Spleen (tissue), 7 donors: ENCODE results near the gene CPSF7.

Source experiments
- POLR2A ChIP-seq, 3 donors: fragments of 450-650 bp; IDR thresholded peaks; one replicate each; pipeline ENCODE4 v1.5.1; 2017; ENCODE audit warnings: antibody characterized with exemption in 3 of 3, mild to moderate bottlenecking in 1 of 3
- POLR2AphosphoS5 ChIP-seq, 3 donors: sonication (generic); formaldehyde crosslinking; IDR thresholded peaks; one replicate each; pipeline ENCODE4 v1.5.1; 2017; ENCODE audit warnings: antibody characterized with exemption in 3 of 3
- TF ChIP-seq, protein P1 (sequence below), 11 experiments: fragments of 200-600 bp in 7 of 11; fragments of 450-650 bp in 4 of 11; sonication (generic) in 4 of 11; IDR thresholded peaks in 8 of 11; conservative IDR thresholded peaks in 3 of 11; 1 replicate in 7 of 11; 2 replicates in 4 of 11; pipeline versions ENCODE4 v1.4.0 to v1.8.0; 2016 to 2021; ENCODE audit warnings: antibody characterized with exemption in 11 of 11, inconsistent platforms in 4 of 11, mild to moderate bottlenecking in 1 of 11
- donor health status: DM: no; HTN: no; CAD: no; lungs with moderate emphysema.
- donor health status: DM: no; HTN: no; CAD: no.
- donor health status: DM: no; HTN: no; CAD: no.

- TF ChIP-seq, protein P1, sequence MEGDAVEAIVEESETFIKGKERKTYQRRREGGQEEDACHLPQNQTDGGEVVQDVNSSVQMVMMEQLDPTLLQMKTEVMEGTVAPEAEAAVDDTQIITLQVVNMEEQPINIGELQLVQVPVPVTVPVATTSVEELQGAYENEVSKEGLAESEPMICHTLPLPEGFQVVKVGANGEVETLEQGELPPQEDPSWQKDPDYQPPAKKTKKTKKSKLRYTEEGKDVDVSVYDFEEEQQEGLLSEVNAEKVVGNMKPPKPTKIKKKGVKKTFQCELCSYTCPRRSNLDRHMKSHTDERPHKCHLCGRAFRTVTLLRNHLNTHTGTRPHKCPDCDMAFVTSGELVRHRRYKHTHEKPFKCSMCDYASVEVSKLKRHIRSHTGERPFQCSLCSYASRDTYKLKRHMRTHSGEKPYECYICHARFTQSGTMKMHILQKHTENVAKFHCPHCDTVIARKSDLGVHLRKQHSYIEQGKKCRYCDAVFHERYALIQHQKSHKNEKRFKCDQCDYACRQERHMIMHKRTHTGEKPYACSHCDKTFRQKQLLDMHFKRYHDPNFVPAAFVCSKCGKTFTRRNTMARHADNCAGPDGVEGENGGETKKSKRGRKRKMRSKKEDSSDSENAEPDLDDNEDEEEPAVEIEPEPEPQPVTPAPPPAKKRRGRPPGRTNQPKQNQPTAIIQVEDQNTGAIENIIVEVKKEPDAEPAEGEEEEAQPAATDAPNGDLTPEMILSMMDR (IDR thresholded peaks at IDR 0.05 in 8 of 11, conservative IDR thresholded peaks at IDR 0.05 in 3 of 11) = no peak
- no peak for TF ChIP-seq POLR2A (IDR thresholded peaks at IDR 0.05)
- no peak for TF ChIP-seq POLR2AphosphoS5 (IDR thresholded peaks at IDR 0.05)
These were observed 39.6 kb downstream of the CPSF7 start for GRCh38 chr11:61390161-61390560.
